AG04450 (cell line): Measurements from ENCODE around the gene GFRA4. TPM values are rescaled to one million over a fixed set of nuclear protein-coding genes. Genes with fewer than 3 reads are reported as not detected.

ENCODE experiments used
- CTCF ChIA-PET: fragments of 300-600, 350-600 bp; formaldehyde crosslinking; extraction: SDS; loops from one replicate; lab custom pipeline; 2022; ENCODE audit warnings: antibody characterized with exemption, inconsistent platforms; lab: Charles Lee
- POLR2A ChIA-PET: fragments of 350-600 bp; formaldehyde crosslinking; extraction: SDS; loops from one replicate; lab custom pipeline; 2021; ENCODE audit warnings: antibody characterized with exemption, inconsistent platforms; lab: Yijun Ruan, JAX
- DNase-seq: peaks from one replicate; pipeline ENCODE4 v3.0.0-alpha.2; 2011; ENCODE audit warnings: low read depth, low spot score
- H3K27ac ChIP-seq: one replicate; pipeline ENCODE4 v1.5.1; 2012; ENCODE audit warnings: low read depth, low read length, control low read depth
- H3K27me3 ChIP-seq: one replicate; pipeline ENCODE4 v1.6.0; 2012; ENCODE audit warnings: low read length; ENCODE audit not compliant: control insufficient read depth, insufficient read depth
- H3K4me3 ChIP-seq: 2 replicates; pipeline ENCODE4 v1.5.1; 2011; ENCODE audit warnings: mild to moderate bottlenecking, low read depth, low read length, control low read depth
- H3K9me3 ChIP-seq: 2 replicates; pipeline ENCODE4 v1.5.1; 2012; ENCODE audit warnings: low read length; ENCODE audit not compliant: control insufficient read depth, insufficient read depth
- polyA plus RNA-seq: library from polyadenylated mRNA; depleted of rRNA; stranded (reverse); fragments of >200 nt; gene quantifications from 2 replicates; pipeline ENCODE4 v1.2.3, GENCODE V29; 2011
- TF ChIP-seq, protein P1 (sequence below): IDR thresholded peaks from 2 replicates; pipeline ENCODE4 v1.5.1; 2011; ENCODE audit warnings: low read depth, low read length, control low read depth, inconsistent platforms

The GFRA4 gene
- polyA plus RNA-seq, 1 experiment, result not detected

DNA sequence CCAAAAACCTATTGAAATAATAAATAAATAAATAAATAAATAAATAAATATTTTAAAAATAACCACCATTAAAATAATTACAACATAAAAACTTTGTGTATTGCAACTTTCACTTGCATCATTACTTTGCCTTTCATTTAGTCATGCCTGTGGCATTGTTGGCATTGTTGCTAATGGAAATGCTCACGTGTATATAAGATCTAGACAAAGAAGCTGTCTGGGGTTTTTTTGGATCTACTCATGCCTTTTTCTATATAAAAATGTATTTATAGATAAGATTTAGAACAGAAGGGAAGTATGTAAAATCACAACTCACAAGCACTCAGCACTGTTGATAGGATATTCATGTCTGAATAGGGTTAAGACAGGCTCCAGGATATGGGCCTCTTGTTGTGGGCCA, 27.9 kb downstream of the GFRA4 start:
- Histone ChIP-seq H3K27ac (no peak overlapping the region), H3K27me3 (no peaks in the 10 kb centered on the region), H3K9me3 (no peaks in the 10 kb centered on the region), H3K4me3 (no peak overlapping the region)
- DNase-seq, result no peak
- TF ChIP-seq, protein P1, sequence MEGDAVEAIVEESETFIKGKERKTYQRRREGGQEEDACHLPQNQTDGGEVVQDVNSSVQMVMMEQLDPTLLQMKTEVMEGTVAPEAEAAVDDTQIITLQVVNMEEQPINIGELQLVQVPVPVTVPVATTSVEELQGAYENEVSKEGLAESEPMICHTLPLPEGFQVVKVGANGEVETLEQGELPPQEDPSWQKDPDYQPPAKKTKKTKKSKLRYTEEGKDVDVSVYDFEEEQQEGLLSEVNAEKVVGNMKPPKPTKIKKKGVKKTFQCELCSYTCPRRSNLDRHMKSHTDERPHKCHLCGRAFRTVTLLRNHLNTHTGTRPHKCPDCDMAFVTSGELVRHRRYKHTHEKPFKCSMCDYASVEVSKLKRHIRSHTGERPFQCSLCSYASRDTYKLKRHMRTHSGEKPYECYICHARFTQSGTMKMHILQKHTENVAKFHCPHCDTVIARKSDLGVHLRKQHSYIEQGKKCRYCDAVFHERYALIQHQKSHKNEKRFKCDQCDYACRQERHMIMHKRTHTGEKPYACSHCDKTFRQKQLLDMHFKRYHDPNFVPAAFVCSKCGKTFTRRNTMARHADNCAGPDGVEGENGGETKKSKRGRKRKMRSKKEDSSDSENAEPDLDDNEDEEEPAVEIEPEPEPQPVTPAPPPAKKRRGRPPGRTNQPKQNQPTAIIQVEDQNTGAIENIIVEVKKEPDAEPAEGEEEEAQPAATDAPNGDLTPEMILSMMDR, result no peak
- CTCF ChIA-PET, result no interaction called here
- POLR2A ChIA-PET, result no interaction called here

DNA sequence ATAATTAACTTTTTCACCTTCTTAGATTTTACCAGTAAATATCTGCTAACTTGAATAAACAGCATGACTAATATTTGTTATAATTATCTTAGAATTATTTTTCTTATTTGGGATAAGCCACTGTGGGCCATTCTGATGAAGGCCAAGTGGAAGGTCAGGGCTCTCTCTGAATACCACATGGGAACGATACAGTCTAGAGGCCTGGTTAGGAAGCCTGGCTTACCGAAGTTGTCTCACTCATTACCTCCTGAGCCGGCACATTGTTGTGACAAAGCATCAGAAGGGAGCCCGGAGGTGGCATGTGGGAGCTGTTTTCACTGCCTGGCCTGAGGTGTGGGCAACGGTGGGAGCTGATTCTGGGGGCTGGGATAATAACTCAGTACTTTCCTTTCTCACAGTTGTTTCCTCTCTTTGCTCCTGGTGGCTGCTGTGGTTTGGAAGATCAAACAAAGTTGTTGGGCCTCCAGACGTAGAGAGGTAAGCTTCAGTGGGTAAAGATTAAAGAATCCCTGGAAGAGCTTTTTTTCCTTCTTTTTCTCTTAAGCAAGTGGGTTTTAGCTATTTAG, 29.2 kb downstream of the GFRA4 start:
- Histone ChIP-seq H3K9me3 (no peaks in the 10 kb centered on the region), H3K27me3 (no peaks in the 10 kb centered on the region), H3K27ac (no peak overlapping the region), H3K4me3 (no peak overlapping the region)
- ChIA-PET CTCF (interaction anchor here (0.5 kb wide), 1 partner anchor 458 kb away, joined by 3 read pairs; no protein-coding TSS in a partner anchor), POLR2A (no interaction called here)
- no peak for DNase-seq
- TF ChIP-seq, protein P1, result no peak

GRCh38 chr20:3632311-3633004, 30.7 kb downstream of the GFRA4 start:
- TF ChIP-seq, protein P1, result no peak
- no peaks in the 10 kb centered on the region for H3K9me3 ChIP-seq
- DNase-seq, result no peak
- CTCF ChIA-PET, result interaction anchor here (0.8 kb wide), 1 partner anchor 8 kb away, joined by 3 read pairs; no protein-coding TSS in a partner anchor
- POLR2A ChIA-PET, result no interaction called here
- H3K27ac ChIP-seq, result no peak overlapping the region
- no peak overlapping the region for H3K4me3 ChIP-seq
- no peaks in the 10 kb centered on the region for H3K27me3 ChIP-seq

- TF ChIP-seq, protein P1, result no peak
- CTCF ChIA-PET, result no interaction called here
- Histone ChIP-seq H3K27me3 (no peaks in the 10 kb centered on the region), H3K27ac (no peak overlapping the region), H3K4me3 (no peak overlapping the region), H3K9me3 (no peaks in the 10 kb centered on the region)
- DNase-seq, result no peak
- POLR2A ChIA-PET, result no interaction called here
Observed at GRCh38 chr20:3631534-3631933, 31.7 kb downstream of the GFRA4 start.

DNA sequence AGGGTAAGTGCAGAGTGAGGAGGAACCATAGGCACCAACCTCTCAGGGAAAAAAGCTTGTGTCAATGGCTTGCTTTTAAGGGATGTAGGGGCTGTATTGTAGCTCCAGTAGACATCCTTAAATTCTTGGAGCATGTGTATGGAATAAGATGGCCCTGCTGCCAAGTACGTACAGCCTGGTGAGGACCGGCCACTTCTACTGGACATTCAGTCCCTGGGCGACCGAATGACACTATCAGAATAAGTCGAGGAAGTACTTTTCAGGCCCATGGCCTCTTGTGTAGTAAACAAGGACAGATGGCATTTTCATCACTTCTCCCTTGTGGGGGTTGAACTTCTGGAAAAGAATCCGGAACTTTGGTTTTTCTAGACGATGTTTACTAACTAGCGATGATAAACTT, 32.8 kb downstream of the GFRA4 start:
- Histone ChIP-seq H3K9me3 (no peaks in the 10 kb centered on the region), H3K27me3 (no peaks in the 10 kb centered on the region), H3K4me3 (no peak overlapping the region), H3K27ac (no peak overlapping the region)
- ChIA-PET CTCF (interaction anchor here (0.5 to 0.7 kb wide), 3 partner anchors 178 to 266 kb away, joined by 3 to 8 read pairs (median 3); no protein-coding TSS in a partner anchor), POLR2A (no interaction called here)
- DNase-seq, result no peak
- TF ChIP-seq, protein P1, result no peak
